Measurements from ENCODE around the gene BOK.

- no peak for TF ChIP-seq POLR2AphosphoS5 (IDR thresholded peaks at IDR 0.05; ENCODE audit: low read depth, low read length)
- TF ChIP-seq, protein P1, sequence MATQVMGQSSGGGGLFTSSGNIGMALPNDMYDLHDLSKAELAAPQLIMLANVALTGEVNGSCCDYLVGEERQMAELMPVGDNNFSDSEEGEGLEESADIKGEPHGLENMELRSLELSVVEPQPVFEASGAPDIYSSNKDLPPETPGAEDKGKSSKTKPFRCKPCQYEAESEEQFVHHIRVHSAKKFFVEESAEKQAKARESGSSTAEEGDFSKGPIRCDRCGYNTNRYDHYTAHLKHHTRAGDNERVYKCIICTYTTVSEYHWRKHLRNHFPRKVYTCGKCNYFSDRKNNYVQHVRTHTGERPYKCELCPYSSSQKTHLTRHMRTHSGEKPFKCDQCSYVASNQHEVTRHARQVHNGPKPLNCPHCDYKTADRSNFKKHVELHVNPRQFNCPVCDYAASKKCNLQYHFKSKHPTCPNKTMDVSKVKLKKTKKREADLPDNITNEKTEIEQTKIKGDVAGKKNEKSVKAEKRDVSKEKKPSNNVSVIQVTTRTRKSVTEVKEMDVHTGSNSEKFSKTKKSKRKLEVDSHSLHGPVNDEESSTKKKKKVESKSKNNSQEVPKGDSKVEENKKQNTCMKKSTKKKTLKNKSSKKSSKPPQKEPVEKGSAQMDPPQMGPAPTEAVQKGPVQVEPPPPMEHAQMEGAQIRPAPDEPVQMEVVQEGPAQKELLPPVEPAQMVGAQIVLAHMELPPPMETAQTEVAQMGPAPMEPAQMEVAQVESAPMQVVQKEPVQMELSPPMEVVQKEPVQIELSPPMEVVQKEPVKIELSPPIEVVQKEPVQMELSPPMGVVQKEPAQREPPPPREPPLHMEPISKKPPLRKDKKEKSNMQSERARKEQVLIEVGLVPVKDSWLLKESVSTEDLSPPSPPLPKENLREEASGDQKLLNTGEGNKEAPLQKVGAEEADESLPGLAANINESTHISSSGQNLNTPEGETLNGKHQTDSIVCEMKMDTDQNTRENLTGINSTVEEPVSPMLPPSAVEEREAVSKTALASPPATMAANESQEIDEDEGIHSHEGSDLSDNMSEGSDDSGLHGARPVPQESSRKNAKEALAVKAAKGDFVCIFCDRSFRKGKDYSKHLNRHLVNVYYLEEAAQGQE (IDR thresholded peaks at IDR 0.05; ENCODE audit: insufficient read depth in 1 of 2, low read depth in 2 of 2, low read length in 2 of 2) = no peak
Observed at GRCh38 chr2:241576293-241576654, 17.7 kb downstream of the BOK start.
